NAMALWA (cell line): ENCODE measurements around the gene CLMP.

Source experiments
- DNase-seq: peaks from one replicate; pipeline ENCODE4 v3.0.0-alpha.2; 2015; ENCODE audit warnings: low spot score

Gene CLMP

GRCh38 chr11:123188508-123189165, 6.4 kb downstream of the CLMP start:
- no peak for DNase-seq

- DNase-seq = no peak
Observed at GRCh38 chr11:123187665-123188507, 7.2 kb downstream of the CLMP start.

- no peak for DNase-seq
Observed at GRCh38 chr11:123187248-123187647, 7.8 kb downstream of the CLMP start.

- no peak for DNase-seq
Observed at GRCh38 chr11:123186286-123186685, 8.8 kb downstream of the CLMP start.

DNA sequence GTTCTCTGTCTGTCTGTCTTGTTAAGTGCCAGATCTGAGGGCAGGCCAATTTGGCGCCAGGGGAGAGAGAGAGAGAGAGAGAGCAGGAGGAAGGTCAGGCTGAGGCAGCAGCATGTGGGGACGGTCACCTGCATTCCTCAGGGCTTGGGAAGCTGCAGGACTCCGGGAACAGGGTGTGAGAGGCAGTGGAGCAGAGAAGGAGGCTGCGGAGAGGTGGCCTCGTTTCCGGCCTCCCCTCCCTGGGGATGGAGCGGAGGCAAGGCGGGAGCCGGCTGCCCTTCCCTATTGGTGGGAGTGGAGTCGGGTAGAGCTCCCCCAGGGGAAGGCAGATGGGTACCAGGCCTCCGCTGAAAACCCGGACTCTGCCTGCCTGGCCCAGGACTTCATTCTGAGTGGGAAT, 9.7 kb downstream of the CLMP start:
- no peak for DNase-seq

GRCh38 chr11:123184531-123184930, 10.5 kb downstream of the CLMP start:
- DNase-seq = no peak

- no peak for DNase-seq
Observed at GRCh38 chr11:123183391-123184099, 11.5 kb downstream of the CLMP start.

GRCh38 chr11:123181767-123182500, 13.1 kb downstream of the CLMP start:
- no peak for DNase-seq

DNA sequence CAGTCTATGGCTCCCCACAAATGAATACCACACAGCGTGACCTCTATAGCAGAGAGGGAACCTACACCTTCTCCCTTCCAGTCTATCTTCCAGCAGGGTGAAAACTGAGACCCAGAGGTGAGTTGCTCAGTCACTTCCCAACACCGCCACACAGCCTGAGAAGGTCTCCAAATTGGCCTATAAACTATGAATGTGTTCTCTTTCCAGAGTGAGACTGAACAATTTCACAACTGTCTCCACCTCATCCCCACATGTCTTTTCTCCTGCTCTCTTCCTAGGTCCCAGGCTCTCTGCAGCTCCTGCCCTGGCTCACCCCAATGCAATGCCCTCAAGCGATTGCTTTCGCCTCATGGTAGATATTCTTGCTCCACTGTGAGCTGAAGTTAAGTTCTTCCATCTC, 14.0 kb downstream of the CLMP start:
- no peak for DNase-seq

DNA sequence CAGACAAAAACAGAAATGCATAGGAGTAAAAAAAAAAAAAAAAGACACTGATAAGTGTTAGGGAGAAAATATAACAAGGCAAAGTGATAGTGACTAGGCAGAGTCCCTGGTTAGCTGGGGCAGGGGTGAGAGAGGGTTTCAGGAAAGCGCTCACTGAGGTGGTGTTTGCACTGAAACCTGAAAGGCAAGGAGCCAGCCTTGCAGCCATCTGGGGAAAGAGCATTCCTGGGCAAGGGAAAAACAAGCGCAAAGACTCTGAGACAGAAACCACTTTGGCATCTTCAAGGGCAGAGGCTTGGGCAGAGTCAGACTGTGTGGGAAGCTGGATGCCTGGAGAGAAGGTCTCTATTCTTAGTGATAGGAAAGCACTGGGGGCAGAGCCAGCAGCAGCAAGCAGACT, 14.5 kb downstream of the CLMP start:
- no peak for DNase-seq

- no peak for DNase-seq
Observed at GRCh38 chr11:123180166-123180565, 14.9 kb downstream of the CLMP start.

DNA sequence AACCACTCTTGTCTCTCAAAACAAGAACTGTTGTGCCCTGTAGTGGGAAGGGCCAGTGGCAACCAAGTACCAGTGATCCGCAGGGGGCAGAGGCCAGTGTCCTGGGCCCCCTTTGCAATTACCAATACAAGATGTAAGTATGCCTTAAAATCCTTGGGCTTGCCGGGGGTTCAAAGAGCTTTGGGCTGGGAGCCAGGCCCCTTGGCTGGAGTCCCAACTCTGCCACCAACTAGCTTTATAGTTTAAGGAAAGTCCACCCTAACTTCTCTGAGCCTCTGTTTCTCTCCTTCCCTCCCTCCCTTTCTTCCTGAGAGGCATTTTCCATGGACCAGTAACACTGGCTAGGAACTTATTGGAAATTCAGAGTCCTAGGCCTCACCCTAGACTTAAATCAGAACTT, 15.5 kb downstream of the CLMP start:
- no peak for DNase-seq

DNA sequence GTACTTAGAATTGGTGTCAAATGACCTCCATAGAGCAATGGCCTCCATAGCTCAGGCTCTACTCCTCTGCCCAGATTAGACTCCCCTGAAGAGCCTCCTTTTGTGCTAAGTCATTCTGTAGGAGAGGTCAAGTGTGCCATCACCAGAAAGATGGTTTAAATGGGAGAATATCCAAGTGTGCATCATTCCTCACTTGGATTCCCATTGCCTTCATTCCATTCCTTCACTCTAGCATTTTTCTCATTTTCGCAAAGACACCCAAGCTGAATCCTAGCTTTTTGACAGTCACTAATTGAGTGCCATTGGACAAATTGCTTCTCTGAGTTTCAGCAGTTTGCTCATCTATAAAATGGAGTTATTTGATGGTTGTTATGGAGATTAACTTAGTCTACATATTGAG, 16.9 kb downstream of the CLMP start:
- DNase-seq = no peak

DNA sequence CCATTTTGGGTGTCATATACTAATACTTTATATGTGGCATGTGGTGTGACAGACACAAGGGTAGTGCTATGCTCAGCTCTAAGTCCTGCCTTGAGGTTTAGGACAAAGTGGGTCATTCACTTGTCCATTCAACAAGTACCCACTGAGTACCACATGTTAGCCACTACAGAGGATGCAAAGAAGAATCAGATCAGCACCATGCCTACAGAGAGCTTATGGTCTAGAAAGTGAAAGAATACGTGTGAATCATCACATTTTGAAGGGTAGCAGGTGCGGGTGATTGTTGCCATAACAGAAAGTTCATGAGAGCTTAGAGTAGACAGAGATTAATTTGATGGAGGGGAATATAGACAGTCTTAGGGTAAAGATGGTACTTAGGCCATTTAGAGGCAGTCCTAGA, 18.3 kb downstream of the CLMP start:
- DNase-seq = no peak

GRCh38 chr11:123174196-123175183, 20.6 kb downstream of the CLMP start:
- no peak for DNase-seq

DNA sequence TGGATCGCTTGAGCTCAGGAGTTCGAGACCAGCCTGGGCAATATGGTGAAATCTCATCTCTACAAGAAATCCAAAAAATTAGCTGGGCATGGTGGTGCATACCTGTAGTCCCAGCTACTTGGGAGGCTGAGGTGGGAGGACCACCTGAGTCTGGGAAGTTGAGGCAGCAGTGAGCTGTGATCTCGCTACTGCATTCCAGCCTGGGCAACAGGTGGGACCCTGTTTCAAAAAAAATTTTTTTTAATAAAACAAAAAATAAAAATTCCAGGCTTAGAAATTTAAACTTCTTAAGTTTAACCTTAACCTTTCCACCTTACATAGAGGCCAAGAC, 21.2 kb downstream of the CLMP start:
- DNase-seq = no peak

- DNase-seq = no peak
Observed at GRCh38 chr11:123173040-123173855, 21.8 kb downstream of the CLMP start.

GRCh38 chr11:123170929-123171328, 24.1 kb downstream of the CLMP start:
- no peak for DNase-seq

DNA sequence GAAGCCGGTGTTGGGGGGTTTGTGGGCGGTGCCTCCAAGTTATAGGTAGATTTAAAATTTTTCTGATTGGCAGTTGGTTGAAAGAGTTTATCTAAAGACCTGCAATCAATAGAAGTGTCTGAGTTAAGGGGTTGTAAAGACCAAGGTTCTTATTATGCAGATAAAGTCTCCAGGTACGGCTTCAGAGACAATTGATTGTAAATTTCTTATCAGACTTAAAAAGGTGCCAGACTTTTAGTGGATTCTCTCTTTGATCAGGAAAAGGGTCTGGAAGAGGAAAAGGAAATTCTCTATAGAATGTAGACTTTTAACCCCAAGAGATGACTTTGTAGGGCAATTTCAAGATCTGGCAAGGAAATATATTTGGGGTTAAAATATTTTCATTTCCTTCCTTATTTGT, 25.2 kb downstream of the CLMP start:
- no peak for DNase-seq

DNA sequence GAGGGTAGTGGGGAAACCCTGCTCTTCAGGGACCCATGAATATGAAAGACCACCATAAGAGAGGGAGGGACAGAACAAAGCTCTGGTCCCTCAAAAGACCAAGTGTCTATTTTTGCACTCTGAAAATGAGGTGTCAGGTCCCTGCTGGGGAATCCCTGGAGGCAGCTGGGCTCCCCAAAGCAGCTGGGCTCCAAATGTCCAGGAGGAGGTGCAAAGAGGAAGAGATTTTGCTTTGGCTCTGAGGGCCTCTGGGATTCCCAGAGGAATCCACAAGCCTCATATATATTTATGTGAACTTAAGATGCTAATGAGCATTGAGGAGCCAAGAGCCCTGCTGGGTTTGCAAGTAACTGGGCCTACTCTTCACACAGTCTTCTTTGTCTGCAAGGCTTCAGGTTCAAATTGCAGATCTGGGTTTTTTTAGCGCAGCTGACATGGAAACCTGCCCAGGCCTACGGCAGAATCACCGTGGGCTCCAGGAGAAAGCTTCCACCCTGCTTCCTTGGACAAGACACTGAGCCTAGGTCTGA, 26.0 kb downstream of the CLMP start:
- DNase-seq = no peak
